ENCODE results near the gene IL1RAPL2. TPM values are rescaled to one million over a fixed set of nuclear protein-coding genes. Genes with fewer than 3 reads are reported as not detected.

The IL1RAPL2 gene
- total and polyA plus RNA-seq, 5 donors from 2014 or later, result not detected

GRCh38 chrX:105126201-105126600 lies 560.2 kb downstream of the IL1RAPL2 start:
- H3K4me1 ChIP-seq (ENCODE audit: control insufficient read depth, insufficient read depth, low read length, poor library complexity, severe bottlenecking), result no peaks in the 10 kb centered on the region
- no peak overlapping the region for H3K4me3 ChIP-seq (ENCODE audit: low read depth, low read length)
- H3K27me3 Mint-ChIP-seq, result no peaks in the 10 kb centered on the region
- H3K27me3 ChIP-seq (ENCODE audit: control insufficient read depth, insufficient read depth, low read length), result no peaks in the 10 kb centered on the region
- no peak for DNase-seq
- H3K9me3 ChIP-seq (ENCODE audit: control insufficient read depth in 2 of 2, low read length in 2 of 2), result no peaks in the 10 kb centered on the region
- peaks cover 0 to 2% (median 0%) of the 10 kb centered on the region in 7 donors for H3K9me3 Mint-ChIP-seq
- no peaks in the 10 kb centered on the region for H3K36me3 ChIP-seq (ENCODE audit: control insufficient read depth, insufficient read depth, low read length)
- ATAC-seq (ENCODE audit: low read depth in 2 of 2), result no peak
- H3K27ac ChIP-seq (ENCODE audit: insufficient read depth, low read length, poor library complexity, severe bottlenecking), result no peak overlapping the region
- H3K4me3 Mint-ChIP-seq, result no peak overlapping the region
- H3K36me3 Mint-ChIP-seq, result no peaks in the 10 kb centered on the region
- H3K27ac Mint-ChIP-seq, result no peak overlapping the region
- no peaks in the 10 kb centered on the region for H3K4me1 Mint-ChIP-seq

GRCh38 chrX:105134273-105134672 lies 568.3 kb downstream of the IL1RAPL2 start:
- H3K4me1 Mint-ChIP-seq, result no peaks in the 10 kb centered on the region
- Histone ChIP-seq H3K4me3 (ENCODE audit: low read depth, low read length) (no peak overlapping the region), H3K27me3 (ENCODE audit: control insufficient read depth, insufficient read depth, low read length) (no peaks in the 10 kb centered on the region), H3K9me3 (ENCODE audit: control insufficient read depth in 2 of 2, low read length in 2 of 2) (no peaks in the 10 kb centered on the region), H3K36me3 (ENCODE audit: control insufficient read depth, insufficient read depth, low read length) (no peaks in the 10 kb centered on the region), H3K4me1 (ENCODE audit: control insufficient read depth, insufficient read depth, low read length, poor library complexity, severe bottlenecking) (no peaks in the 10 kb centered on the region), H3K27ac (ENCODE audit: insufficient read depth, low read length, poor library complexity, severe bottlenecking) (no peak overlapping the region)
- no peak overlapping the region for H3K27ac Mint-ChIP-seq
- H3K4me3 Mint-ChIP-seq, result no peak overlapping the region
- DNase-seq (no peak), ATAC-seq (ENCODE audit: low read depth in 2 of 2) (no peak)
- H3K9me3 Mint-ChIP-seq, result peaks cover 0 to 2% (median 0%) of the 10 kb centered on the region in 7 donors
- no peaks in the 10 kb centered on the region for H3K36me3 Mint-ChIP-seq
- H3K27me3 Mint-ChIP-seq, result no peaks in the 10 kb centered on the region

- H3K27ac ChIP-seq (ENCODE audit: insufficient read depth, low read length, poor library complexity, severe bottlenecking), result no peak overlapping the region
- H3K4me1 ChIP-seq (ENCODE audit: control insufficient read depth, insufficient read depth, low read length, poor library complexity, severe bottlenecking), result no peaks in the 10 kb centered on the region
- H3K36me3 Mint-ChIP-seq, result no peaks in the 10 kb centered on the region
- no peaks in the 10 kb centered on the region for H3K4me1 Mint-ChIP-seq
- H3K27me3 ChIP-seq (ENCODE audit: control insufficient read depth, insufficient read depth, low read length), result no peaks in the 10 kb centered on the region
- DNase-seq, result no peak
- no peak overlapping the region for H3K27ac Mint-ChIP-seq
- no peak overlapping the region for H3K4me3 ChIP-seq (ENCODE audit: low read depth, low read length)
- no peaks in the 10 kb centered on the region for H3K9me3 ChIP-seq (ENCODE audit: control insufficient read depth in 2 of 2, low read length in 2 of 2)
- no peak for ATAC-seq (ENCODE audit: low read depth in 2 of 2)
- H3K27me3 Mint-ChIP-seq, result no peaks in the 10 kb centered on the region
- H3K4me3 Mint-ChIP-seq, result no peak overlapping the region
- H3K36me3 ChIP-seq (ENCODE audit: control insufficient read depth, insufficient read depth, low read length), result no peaks in the 10 kb centered on the region
- H3K9me3 Mint-ChIP-seq, result peaks cover 0 to 2% (median 0%) of the 10 kb centered on the region in 7 donors
These were observed 570.8 kb downstream of the IL1RAPL2 start for GRCh38 chrX:105136786-105137185.

GRCh38 chrX:105150036-105150435 lies 584.0 kb downstream of the IL1RAPL2 start:
- H3K4me1 Mint-ChIP-seq, result no peaks in the 10 kb centered on the region
- H3K27me3 Mint-ChIP-seq, result no peaks in the 10 kb centered on the region
- no peaks in the 10 kb centered on the region for H3K4me1 ChIP-seq (ENCODE audit: control insufficient read depth, insufficient read depth, low read length, poor library complexity, severe bottlenecking)
- no peak overlapping the region for H3K4me3 Mint-ChIP-seq
- peaks cover 0 to 2% (median 0%) of the 10 kb centered on the region in 7 donors for H3K9me3 Mint-ChIP-seq
- H3K4me3 ChIP-seq (ENCODE audit: low read depth, low read length), result no peak overlapping the region
- H3K36me3 Mint-ChIP-seq, result no peaks in the 10 kb centered on the region
- ATAC-seq (ENCODE audit: low read depth in 2 of 2) (no peak), DNase-seq (no peak)
- no peaks in the 10 kb centered on the region for H3K9me3 ChIP-seq (ENCODE audit: control insufficient read depth in 2 of 2, low read length in 2 of 2)
- H3K27me3 ChIP-seq (ENCODE audit: control insufficient read depth, insufficient read depth, low read length), result no peaks in the 10 kb centered on the region
- H3K27ac ChIP-seq (ENCODE audit: insufficient read depth, low read length, poor library complexity, severe bottlenecking), result no peak overlapping the region
- no peaks in the 10 kb centered on the region for H3K36me3 ChIP-seq (ENCODE audit: control insufficient read depth, insufficient read depth, low read length)
- H3K27ac Mint-ChIP-seq, result no peak overlapping the region

- Histone ChIP-seq H3K9me3 (ENCODE audit: control insufficient read depth in 2 of 2, low read length in 2 of 2) (no peaks in the 10 kb centered on the region), H3K27me3 (ENCODE audit: control insufficient read depth, insufficient read depth, low read length) (no peaks in the 10 kb centered on the region), H3K36me3 (ENCODE audit: control insufficient read depth, insufficient read depth, low read length) (no peaks in the 10 kb centered on the region), H3K27ac (ENCODE audit: insufficient read depth, low read length, poor library complexity, severe bottlenecking) (no peak overlapping the region), H3K4me3 (ENCODE audit: low read depth, low read length) (no peak overlapping the region), H3K4me1 (ENCODE audit: control insufficient read depth, insufficient read depth, low read length, poor library complexity, severe bottlenecking) (no peaks in the 10 kb centered on the region)
- DNase-seq (no peak), ATAC-seq (ENCODE audit: low read depth in 2 of 2) (no peak)
- H3K27ac Mint-ChIP-seq, result no peak overlapping the region
- H3K9me3 Mint-ChIP-seq, result peaks cover 0 to 2% (median 0%) of the 10 kb centered on the region in 7 donors
- H3K4me3 Mint-ChIP-seq, result no peak overlapping the region
- no peaks in the 10 kb centered on the region for H3K27me3 Mint-ChIP-seq
- no peaks in the 10 kb centered on the region for H3K36me3 Mint-ChIP-seq
- no peaks in the 10 kb centered on the region for H3K4me1 Mint-ChIP-seq
These were observed 584.6 kb downstream of the IL1RAPL2 start for GRCh38 chrX:105150557-105150956.

GRCh38 chrX:105167233-105167632 lies 601.2 kb downstream of the IL1RAPL2 start:
- Mint-ChIP-seq H3K27me3 (no peaks in the 10 kb centered on the region), H3K4me1 (no peaks in the 10 kb centered on the region), H3K9me3 (no peaks in the 10 kb centered on the region), H3K27ac (no peak overlapping the region), H3K36me3 (no peaks in the 10 kb centered on the region), H3K4me3 (no peak overlapping the region)
- H3K27ac ChIP-seq (ENCODE audit: insufficient read depth, low read length, poor library complexity, severe bottlenecking), result no peak overlapping the region
- H3K27me3 ChIP-seq (ENCODE audit: control insufficient read depth, insufficient read depth, low read length), result no peaks in the 10 kb centered on the region
- H3K4me3 ChIP-seq (ENCODE audit: low read depth, low read length), result no peak overlapping the region
- no peaks in the 10 kb centered on the region for H3K9me3 ChIP-seq (ENCODE audit: control insufficient read depth in 2 of 2, low read length in 2 of 2)
- no peaks in the 10 kb centered on the region for H3K4me1 ChIP-seq (ENCODE audit: control insufficient read depth, insufficient read depth, low read length, poor library complexity, severe bottlenecking)
- DNase-seq, result no peak
- ATAC-seq (ENCODE audit: low read depth in 2 of 2), result no peak
- H3K36me3 ChIP-seq (ENCODE audit: control insufficient read depth, insufficient read depth, low read length), result no peaks in the 10 kb centered on the region

- Mint-ChIP-seq H3K9me3 (peaks cover 0 to 3% (median 0%) of the 10 kb centered on the region in 7 donors), H3K4me1 (no peaks in the 10 kb centered on the region)
- H3K4me1 ChIP-seq (ENCODE audit: control insufficient read depth, insufficient read depth, low read length, poor library complexity, severe bottlenecking), result no peaks in the 10 kb centered on the region
These were observed 602.6 kb downstream of the IL1RAPL2 start for GRCh38 chrX:105168577-105168976.

GRCh38 chrX:105173071-105173470 lies 607.1 kb downstream of the IL1RAPL2 start:
- no peaks in the 10 kb centered on the region for H3K4me1 ChIP-seq (ENCODE audit: control insufficient read depth, insufficient read depth, low read length, poor library complexity, severe bottlenecking)
- ATAC-seq (ENCODE audit: low read depth in 2 of 2), result no peak
- H3K9me3 ChIP-seq (ENCODE audit: control insufficient read depth in 2 of 2, low read length in 2 of 2), result no peaks in the 10 kb centered on the region
- no peak overlapping the region for H3K27ac Mint-ChIP-seq
- H3K4me3 Mint-ChIP-seq, result no peak overlapping the region
- no peak overlapping the region for H3K27ac ChIP-seq (ENCODE audit: insufficient read depth, low read length, poor library complexity, severe bottlenecking)
- no peaks in the 10 kb centered on the region for H3K36me3 ChIP-seq (ENCODE audit: control insufficient read depth, insufficient read depth, low read length)
- H3K36me3 Mint-ChIP-seq, result no peaks in the 10 kb centered on the region
- peaks cover 0 to 3% (median 0%) of the 10 kb centered on the region in 7 donors for H3K9me3 Mint-ChIP-seq
- H3K4me3 ChIP-seq (ENCODE audit: low read depth, low read length), result no peak overlapping the region
- H3K27me3 Mint-ChIP-seq, result no peaks in the 10 kb centered on the region
- H3K4me1 Mint-ChIP-seq, result no peaks in the 10 kb centered on the region
- no peaks in the 10 kb centered on the region for H3K27me3 ChIP-seq (ENCODE audit: control insufficient read depth, insufficient read depth, low read length)
- no peak for DNase-seq

More at GRCh38 chrX:105168577-105168976, 602.6 kb downstream of the IL1RAPL2 start:
- no peaks in the 10 kb centered on the region for H3K27me3 ChIP-seq (ENCODE audit: control insufficient read depth, insufficient read depth, low read length)
- H3K27me3 Mint-ChIP-seq, result no peaks in the 10 kb centered on the region
- no peak overlapping the region for H3K4me3 ChIP-seq (ENCODE audit: low read depth, low read length)
- DNase-seq (no peak), ATAC-seq (ENCODE audit: low read depth in 2 of 2) (no peak)
- H3K4me3 Mint-ChIP-seq, result no peak overlapping the region
- no peaks in the 10 kb centered on the region for H3K36me3 Mint-ChIP-seq
- no peak overlapping the region for H3K27ac Mint-ChIP-seq
- no peak overlapping the region for H3K27ac ChIP-seq (ENCODE audit: insufficient read depth, low read length, poor library complexity, severe bottlenecking)
- no peaks in the 10 kb centered on the region for H3K36me3 ChIP-seq (ENCODE audit: control insufficient read depth, insufficient read depth, low read length)
- H3K9me3 ChIP-seq (ENCODE audit: control insufficient read depth in 2 of 2, low read length in 2 of 2), result no peaks in the 10 kb centered on the region

Data from CD4-positive, CD25-positive, alpha-beta regulatory T cell (primary cell).